ENCODE measurements around the gene XPC. TPM values are rescaled to one million over a fixed set of nuclear protein-coding genes. Genes with fewer than 3 reads are reported as not detected.

The XPC gene
- total RNA-seq, 1 donor: 54.4 TPM

DNA sequence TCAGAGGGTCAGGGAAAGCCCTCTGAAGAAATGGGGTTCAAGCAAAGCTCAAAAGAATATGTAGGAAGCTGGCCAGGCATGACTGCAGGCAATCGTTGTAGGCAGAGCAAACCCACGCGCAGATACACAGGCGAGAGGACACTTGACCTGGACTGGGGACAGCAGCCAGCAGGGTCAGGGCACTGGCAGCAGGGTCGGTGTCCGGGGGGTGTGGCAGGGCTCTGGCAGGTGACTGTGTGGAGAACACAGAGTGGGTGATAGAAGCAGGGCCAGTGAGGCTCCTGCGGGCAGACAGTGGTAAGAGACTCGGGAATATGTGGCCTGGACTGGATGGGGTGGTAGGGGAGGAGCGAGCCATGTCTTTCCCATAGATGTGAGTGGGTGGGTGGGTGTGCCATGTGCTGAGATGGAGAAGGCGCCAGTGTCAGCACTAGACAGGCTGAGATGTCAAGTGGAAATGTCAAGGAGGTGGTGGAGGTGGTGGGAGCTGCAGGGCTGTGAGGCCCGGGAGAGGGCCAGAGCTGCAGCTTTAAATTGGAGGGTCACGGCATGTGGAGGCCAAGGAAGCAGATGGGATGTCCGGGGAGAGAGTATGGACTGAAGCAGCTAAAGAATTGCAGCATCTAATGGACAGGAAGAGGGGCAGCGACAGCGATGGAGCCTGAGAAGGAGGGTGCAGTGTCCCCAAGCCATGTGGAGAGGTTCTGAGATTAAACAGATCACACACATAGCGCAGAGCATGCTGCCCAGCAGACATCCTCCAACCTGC lies 40.1 kb downstream of the XPC start:
- no peak overlapping the region for H3K4me3 ChIP-seq (ENCODE audit: low read depth, low read length)
- no peak for DNase-seq (ENCODE audit: low read depth)
- TF ChIP-seq, protein P1, sequence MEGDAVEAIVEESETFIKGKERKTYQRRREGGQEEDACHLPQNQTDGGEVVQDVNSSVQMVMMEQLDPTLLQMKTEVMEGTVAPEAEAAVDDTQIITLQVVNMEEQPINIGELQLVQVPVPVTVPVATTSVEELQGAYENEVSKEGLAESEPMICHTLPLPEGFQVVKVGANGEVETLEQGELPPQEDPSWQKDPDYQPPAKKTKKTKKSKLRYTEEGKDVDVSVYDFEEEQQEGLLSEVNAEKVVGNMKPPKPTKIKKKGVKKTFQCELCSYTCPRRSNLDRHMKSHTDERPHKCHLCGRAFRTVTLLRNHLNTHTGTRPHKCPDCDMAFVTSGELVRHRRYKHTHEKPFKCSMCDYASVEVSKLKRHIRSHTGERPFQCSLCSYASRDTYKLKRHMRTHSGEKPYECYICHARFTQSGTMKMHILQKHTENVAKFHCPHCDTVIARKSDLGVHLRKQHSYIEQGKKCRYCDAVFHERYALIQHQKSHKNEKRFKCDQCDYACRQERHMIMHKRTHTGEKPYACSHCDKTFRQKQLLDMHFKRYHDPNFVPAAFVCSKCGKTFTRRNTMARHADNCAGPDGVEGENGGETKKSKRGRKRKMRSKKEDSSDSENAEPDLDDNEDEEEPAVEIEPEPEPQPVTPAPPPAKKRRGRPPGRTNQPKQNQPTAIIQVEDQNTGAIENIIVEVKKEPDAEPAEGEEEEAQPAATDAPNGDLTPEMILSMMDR (IDR thresholded peaks at IDR 0.05; ENCODE audit: insufficient read depth, low read depth, low read length): no peak

DNA sequence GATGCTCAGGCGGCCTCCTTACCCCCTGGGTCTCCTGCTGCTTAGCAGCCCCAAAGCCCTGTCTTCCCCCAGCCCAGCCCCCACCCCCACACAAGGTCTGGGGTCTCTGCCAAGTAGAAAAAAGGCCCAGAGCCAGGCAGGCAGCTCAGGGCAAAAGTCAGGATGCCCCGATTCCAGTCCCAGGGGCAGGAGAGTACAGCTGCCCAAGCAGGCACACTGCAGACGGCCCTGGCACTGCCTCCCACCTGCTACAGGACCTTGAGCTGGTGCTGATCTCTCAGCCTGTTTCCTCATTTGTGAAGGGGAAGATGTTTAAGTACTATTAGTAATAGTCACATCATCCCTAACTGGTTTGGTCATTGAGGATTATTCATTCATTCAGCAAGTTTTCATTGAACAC lies 41.0 kb downstream of the XPC start:
- H3K4me3 ChIP-seq (ENCODE audit: low read depth, low read length): no peak overlapping the region
- TF ChIP-seq, protein P1 (IDR thresholded peaks at IDR 0.05; ENCODE audit: insufficient read depth, low read depth, low read length): no peak
- DNase-seq (ENCODE audit: low read depth): no peak

DNA sequence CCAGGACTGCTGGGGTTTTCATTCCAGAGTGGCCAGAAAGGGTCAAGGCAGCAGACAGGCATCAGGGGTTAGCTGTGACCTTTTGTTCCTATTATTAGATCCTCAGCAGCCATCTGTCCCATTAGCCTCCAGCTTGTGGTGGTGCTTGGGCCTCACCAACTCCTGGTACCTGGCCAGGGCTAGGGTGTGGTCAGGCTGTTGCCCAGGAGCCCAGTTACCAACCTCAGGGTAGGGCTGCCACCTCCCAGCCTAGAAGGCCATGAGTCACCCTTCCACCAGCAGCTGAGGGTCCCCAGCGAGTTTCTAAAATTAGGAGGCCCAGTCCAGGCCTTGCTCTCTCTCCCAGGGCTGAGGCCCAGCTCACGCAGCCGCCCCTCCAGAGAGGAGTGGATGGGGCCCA lies 41.4 kb downstream of the XPC start:
- DNase-seq (ENCODE audit: low read depth): no peak
- no peak overlapping the region for H3K4me3 ChIP-seq (ENCODE audit: low read depth, low read length)
- TF ChIP-seq, protein P1 (IDR thresholded peaks at IDR 0.05; ENCODE audit: insufficient read depth, low read depth, low read length): no peak

DNA sequence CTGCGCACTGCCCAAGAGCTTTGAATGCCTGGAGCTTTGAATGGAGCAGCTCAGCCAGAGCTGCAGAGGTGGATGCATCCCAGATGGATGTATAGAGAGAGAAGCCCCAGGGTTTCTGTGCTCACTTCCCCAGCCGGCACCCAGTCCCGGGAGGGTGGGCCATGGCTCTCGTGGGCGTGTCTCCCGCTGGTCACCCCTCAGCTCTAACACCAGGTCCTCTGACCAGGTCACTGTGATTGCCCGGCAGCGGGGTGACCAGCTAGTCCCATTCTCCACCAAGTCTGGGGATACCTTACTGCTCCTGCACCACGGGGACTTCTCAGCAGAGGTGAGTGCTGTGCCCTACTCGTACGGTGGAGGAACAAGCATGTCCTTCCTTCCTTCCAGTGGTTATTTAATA lies 42.8 kb downstream of the XPC start:
- TF ChIP-seq, protein P1 (IDR thresholded peaks at IDR 0.05; ENCODE audit: insufficient read depth, low read depth, low read length): no peak
- no peak overlapping the region for H3K4me3 ChIP-seq (ENCODE audit: low read depth, low read length)
- DNase-seq (ENCODE audit: low read depth): no peak

DNA sequence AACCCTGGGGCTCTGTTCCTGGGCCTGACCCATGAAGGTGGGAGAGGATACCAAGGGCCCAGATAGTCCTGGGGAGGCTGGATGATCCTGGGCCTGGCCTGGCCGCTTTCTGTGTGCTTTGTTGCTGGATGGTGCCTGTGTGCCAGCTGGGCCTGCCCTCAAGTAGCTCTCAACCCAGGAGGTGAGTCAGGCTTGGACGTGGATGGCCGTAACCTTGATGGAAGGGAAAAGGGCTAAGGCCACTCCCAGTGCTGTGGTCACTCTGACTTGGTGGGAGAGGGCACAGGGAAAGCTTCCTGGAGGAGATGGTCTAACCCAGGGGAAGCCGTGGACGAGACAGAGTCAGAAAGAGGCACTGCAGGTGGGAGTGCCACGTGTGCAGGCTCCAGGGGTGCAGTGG lies 44.1 kb downstream of the XPC start:
- no peak overlapping the region for H3K4me3 ChIP-seq (ENCODE audit: low read depth, low read length)
- TF ChIP-seq, protein P1 (IDR thresholded peaks at IDR 0.05; ENCODE audit: insufficient read depth, low read depth, low read length): no peak
- no peak for DNase-seq (ENCODE audit: low read depth)

DNA sequence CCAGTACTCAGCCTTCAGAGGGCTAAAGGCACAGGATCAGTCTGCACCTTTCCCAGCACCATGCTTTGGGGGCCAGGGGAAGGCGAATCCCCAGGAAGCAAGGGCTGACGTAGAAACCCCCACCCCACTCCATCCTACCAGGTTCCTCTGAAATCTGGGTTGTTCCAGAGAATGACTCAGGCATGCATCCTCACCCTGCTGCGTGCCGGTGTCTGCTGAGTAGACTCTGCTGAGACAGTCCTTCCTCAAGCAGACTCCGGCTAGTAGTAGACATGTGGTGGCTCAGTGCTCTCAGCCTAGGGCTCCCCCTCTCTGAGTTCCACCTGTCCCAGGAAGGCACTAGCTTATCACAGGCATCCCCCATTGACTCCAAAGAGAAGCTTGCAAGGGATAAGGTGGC lies 44.5 kb downstream of the XPC start:
- DNase-seq (ENCODE audit: low read depth): no peak
- TF ChIP-seq, protein P1 (IDR thresholded peaks at IDR 0.05; ENCODE audit: insufficient read depth, low read depth, low read length): no peak
- no peak overlapping the region for H3K4me3 ChIP-seq (ENCODE audit: low read depth, low read length)
